ENCODE data around the gene NID1.
A peak's percentile ranks its signal among the peaks of the same experiment; 100 is the strongest.

The NID1 gene

DNA sequence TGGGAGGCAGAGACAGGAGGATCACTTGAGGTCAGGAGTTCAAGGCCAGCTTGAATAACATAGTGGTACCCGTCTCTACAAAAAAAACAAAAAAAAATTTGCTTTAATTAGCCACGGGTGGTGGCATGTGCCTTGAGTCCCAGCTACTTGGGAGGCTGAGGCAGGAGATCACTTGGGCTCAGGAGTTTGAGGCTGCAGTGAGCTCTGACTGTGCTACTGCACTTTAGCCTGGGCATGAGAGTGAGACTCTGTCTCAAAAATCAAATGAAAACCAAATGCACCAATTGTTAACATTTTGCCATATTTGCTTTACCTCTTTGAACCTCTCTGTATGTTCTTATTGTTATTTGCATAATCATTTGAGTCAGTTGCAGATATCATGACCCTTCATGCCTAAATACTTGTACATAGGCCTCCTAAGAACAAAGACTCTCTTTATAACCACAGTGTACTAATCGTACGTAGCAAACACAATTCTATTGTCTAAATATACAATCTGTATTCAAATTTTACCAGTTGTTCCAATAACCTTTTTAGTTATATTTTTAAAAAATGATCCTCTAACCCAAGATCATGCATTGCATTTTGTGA is 8.5 kb upstream of the NID1 start:
- Histone ChIP-seq H3K9ac (ENCODE audit: low read depth, low read length) (no peak overlapping the region), H3K36me3 (ENCODE audit: insufficient read depth, low read length) (no peaks in the 10 kb centered on the region), H3K4me1 (ENCODE audit: control insufficient read depth, insufficient read depth, low read length) (no peaks in the 10 kb centered on the region), H3K4me2 (ENCODE audit: low read length) (no peak overlapping the region), H3K27me3 (ENCODE audit: control insufficient read depth, insufficient read depth, low read length) (no peaks in the 10 kb centered on the region), H3K4me3 (ENCODE audit: low read length) (no peak overlapping the region), H3K9me3 (replicated peaks; ENCODE audit: low read length) (no peaks in the 10 kb centered on the region)

DNA sequence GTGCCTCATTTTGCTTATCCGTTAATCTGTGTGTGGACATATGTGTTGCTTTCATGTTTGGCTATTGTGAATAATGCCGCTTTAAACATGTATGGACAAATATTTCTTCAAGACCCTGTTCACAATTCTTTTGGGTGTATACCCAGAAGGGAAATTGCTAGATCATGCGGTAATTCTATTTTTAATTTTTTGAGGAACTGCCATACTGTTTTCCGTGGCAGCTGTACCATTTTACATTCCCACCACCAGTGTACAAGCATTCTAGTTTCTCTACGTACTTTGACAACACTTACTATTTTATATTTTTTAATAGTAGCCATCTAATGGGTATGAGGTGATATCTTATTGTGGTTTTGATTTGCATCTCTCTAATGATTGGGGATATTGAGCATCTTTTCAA is 7.1 kb upstream of the NID1 start:
- Histone ChIP-seq H3K4me2 (ENCODE audit: low read length) (no peak overlapping the region), H3K27me3 (ENCODE audit: control insufficient read depth, insufficient read depth, low read length) (no peaks in the 10 kb centered on the region), H3K4me1 (ENCODE audit: control insufficient read depth, insufficient read depth, low read length) (peaks cover 6% of the 10 kb centered on the region), H3K4me3 (ENCODE audit: low read length) (no peak overlapping the region), H3K9me3 (replicated peaks; ENCODE audit: low read length) (no peaks in the 10 kb centered on the region), H3K36me3 (ENCODE audit: insufficient read depth, low read length) (no peaks in the 10 kb centered on the region), H3K9ac (ENCODE audit: low read depth, low read length) (no peak overlapping the region)

DNA sequence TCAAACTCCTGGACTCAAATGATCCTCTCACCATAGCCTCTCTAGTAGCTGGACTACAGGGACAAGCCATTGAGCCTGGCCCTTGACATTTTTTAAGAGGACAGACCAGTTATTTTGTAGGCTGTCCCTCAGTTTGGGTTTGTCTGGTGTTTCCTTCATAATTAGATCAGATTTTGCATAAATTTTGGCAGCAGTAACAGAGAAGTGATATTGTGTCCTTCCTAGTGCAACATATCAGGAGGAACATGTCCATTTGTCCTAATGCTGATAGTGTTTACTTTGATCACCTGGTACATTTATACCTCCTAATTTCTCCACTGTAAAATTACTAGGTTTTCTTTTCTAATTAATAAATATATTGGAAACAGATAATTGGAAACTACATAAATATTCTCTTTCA is 5.9 kb upstream of the NID1 start:
- H3K4me1 ChIP-seq (ENCODE audit: control insufficient read depth, insufficient read depth, low read length): peaks cover 7% of the 10 kb centered on the region
- H3K36me3 ChIP-seq (ENCODE audit: insufficient read depth, low read length): no peaks in the 10 kb centered on the region
- H3K4me3 ChIP-seq (ENCODE audit: low read length): no peak overlapping the region
- H3K27me3 ChIP-seq (ENCODE audit: control insufficient read depth, insufficient read depth, low read length): no peaks in the 10 kb centered on the region
- no peaks in the 10 kb centered on the region for H3K9me3 ChIP-seq (replicated peaks; ENCODE audit: low read length)
- H3K4me2 ChIP-seq (ENCODE audit: low read length): no peak overlapping the region
- no peak overlapping the region for H3K9ac ChIP-seq (ENCODE audit: low read depth, low read length)

DNA sequence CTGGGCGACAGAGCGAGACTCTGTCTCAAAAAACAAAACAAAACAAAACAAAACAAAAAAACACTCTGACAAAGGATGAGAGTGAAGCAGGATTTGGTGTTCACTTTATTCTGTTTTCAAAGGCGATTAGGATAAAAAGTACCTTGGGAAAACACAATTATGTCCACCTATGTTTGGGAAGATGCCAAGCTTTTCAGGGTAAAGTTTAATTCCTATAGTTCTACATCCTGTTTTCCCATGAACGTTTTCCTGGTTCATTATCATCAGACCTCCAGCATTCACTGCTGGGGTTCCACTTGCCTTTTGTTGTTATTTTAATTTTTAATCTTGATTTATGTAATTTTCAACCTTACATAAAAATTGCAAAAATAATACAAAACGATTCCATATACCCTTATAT is 4.9 kb upstream of the NID1 start:
- H3K4me3 ChIP-seq (ENCODE audit: low read length): no peak overlapping the region

DNA sequence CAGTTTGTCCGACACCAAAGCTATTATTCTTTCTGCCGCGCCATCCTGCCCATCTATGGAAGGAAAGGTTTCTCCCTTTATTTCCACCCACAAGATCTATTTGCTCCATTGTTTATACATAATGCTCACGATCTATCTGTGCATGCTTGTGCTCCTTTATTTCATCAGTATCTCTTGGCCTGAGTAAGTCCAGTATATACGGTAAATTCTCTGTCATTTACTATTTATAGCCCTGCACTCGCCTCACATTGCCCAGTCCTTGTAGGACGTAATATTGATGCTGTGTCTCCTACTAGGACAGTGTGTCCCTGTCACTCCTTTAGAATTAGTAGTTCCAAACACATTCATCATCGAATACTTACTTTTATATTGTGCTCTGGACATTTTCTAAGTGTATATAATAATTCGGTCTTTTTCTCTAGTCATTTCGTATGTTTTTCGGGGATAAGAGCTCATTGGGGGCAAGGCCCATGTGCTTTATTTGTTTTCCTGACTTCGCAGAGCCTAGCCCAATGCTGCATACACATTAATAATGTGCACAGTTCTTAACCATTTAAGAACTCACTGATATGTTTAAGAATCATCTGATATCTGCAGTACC is 3.1 kb upstream of the NID1 start:
- no peaks in the 10 kb centered on the region for H3K9me3 ChIP-seq (replicated peaks; ENCODE audit: low read length)
- no peak overlapping the region for H3K9ac ChIP-seq (ENCODE audit: low read depth, low read length)
- peaks cover 15% of the 10 kb centered on the region for H3K4me1 ChIP-seq (ENCODE audit: control insufficient read depth, insufficient read depth, low read length)
- no peak overlapping the region for H3K4me3 ChIP-seq (ENCODE audit: low read length)
- no peak overlapping the region for H3K4me2 ChIP-seq (ENCODE audit: low read length)
- no peaks in the 10 kb centered on the region for H3K27me3 ChIP-seq (ENCODE audit: control insufficient read depth, insufficient read depth, low read length)
- H3K36me3 ChIP-seq (ENCODE audit: insufficient read depth, low read length): no peaks in the 10 kb centered on the region

More for the DNA sequence above, 4.9 kb upstream of the NID1 start:
- no peaks in the 10 kb centered on the region for H3K9me3 ChIP-seq (replicated peaks; ENCODE audit: low read length)
- H3K36me3 ChIP-seq (ENCODE audit: insufficient read depth, low read length): no peaks in the 10 kb centered on the region
- no peak overlapping the region for H3K9ac ChIP-seq (ENCODE audit: low read depth, low read length)
- H3K4me2 ChIP-seq (ENCODE audit: low read length): no peak overlapping the region
- H3K27me3 ChIP-seq (ENCODE audit: control insufficient read depth, insufficient read depth, low read length): no peaks in the 10 kb centered on the region
- H3K4me1 ChIP-seq (ENCODE audit: control insufficient read depth, insufficient read depth, low read length): peaks cover 10% of the 10 kb centered on the region

DNA sequence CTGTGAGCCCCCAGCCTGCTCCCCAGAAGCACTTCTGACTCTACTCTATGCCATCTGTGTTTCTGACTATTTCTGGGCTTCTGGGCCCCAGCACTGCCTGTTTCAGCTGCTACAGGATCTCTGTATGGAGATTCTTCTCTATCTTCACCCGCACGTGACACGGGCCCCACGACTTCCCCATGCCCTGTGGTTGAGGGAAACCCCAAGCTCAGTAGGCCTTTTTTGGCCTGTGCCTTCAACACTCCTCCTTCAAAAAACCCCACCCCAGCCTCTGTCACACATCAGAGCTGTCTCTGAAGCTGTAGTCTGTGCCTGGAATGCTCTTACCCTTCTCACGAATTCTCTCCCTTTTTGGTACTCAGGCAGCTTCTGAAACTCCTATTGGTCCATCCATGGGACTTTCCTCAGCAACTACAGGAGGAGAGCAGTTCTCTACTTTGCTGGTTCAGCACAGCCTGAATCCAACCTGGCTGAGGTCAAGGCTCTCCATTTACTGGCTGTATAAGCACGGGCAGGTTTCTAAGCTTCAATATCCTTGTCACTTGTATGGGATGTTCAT is 2.0 kb upstream of the NID1 start:
- Histone ChIP-seq H3K36me3 (ENCODE audit: insufficient read depth, low read length) (peaks cover 2% of the 10 kb centered on the region), H3K27me3 (ENCODE audit: control insufficient read depth, insufficient read depth, low read length) (no peaks in the 10 kb centered on the region), H3K4me2 (ENCODE audit: low read length) (no peak overlapping the region), H3K9ac (ENCODE audit: low read depth, low read length) (no peak overlapping the region), H3K9me3 (replicated peaks; ENCODE audit: low read length) (no peaks in the 10 kb centered on the region), H3K4me3 (ENCODE audit: low read length) (no peak overlapping the region), H3K4me1 (ENCODE audit: control insufficient read depth, insufficient read depth, low read length) (peaks cover 15% of the 10 kb centered on the region)

DNA sequence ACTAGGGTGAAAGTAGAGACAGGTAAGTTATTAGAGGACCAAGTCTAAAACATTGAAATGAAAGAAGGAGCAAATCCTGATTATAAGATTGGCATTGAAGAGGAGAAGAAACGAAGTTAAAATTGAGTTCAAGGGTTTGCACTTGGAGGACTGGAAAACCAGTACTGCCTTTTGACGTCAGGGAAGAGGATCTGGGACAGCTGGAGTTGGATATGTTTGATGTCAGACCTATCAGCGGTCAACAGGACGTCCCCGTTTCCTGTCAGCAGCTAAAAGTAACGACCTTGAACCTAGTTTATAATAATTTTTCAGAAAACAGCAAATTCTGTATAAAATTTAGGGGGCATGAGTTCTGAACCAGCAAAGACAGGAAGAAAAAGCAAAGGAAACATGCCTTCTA is 1.2 kb upstream of the NID1 start:
- Histone ChIP-seq H3K4me2 (ENCODE audit: low read length) (peak overlapping the region; percentile 90), H3K27me3 (ENCODE audit: control insufficient read depth, insufficient read depth, low read length) (no peaks in the 10 kb centered on the region), H3K9me3 (replicated peaks; ENCODE audit: low read length) (no peaks in the 10 kb centered on the region), H3K4me3 (ENCODE audit: low read length) (peak overlapping the region; percentile 92), H3K4me1 (ENCODE audit: control insufficient read depth, insufficient read depth, low read length) (peaks cover 15% of the 10 kb centered on the region), H3K9ac (ENCODE audit: low read depth, low read length) (no peak overlapping the region), H3K36me3 (ENCODE audit: insufficient read depth, low read length) (peaks cover 9% of the 10 kb centered on the region)

DNA sequence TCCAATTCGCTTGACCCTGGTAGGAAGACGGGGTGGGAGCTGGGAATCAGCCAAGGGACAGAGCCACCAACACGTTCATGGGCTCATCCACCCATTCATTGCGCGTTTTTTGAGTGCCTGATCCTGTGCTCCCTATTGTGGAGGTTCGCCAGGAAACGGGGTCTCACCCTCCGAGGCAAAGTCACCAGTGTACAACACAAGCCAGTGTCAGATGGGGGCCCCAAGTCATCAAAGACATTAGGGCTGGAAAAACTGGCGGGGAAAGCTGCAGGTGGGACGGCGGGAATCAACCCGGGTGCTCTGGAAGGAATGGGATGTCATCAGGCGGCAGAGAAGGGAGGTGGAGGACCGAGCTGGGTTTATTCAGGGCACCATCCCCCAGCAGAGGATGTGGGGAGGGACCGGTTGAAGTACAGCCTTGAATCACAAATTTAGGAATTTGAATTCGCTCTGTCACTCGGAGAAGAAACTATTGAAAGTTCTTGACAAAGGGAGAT is 667 bp upstream of the NID1 start:
- no peaks in the 10 kb centered on the region for H3K9me3 ChIP-seq (replicated peaks; ENCODE audit: low read length)
- H3K4me2 ChIP-seq (ENCODE audit: low read length): peak overlapping the region; percentile 90
- H3K27me3 ChIP-seq (ENCODE audit: control insufficient read depth, insufficient read depth, low read length): no peaks in the 10 kb centered on the region
- H3K36me3 ChIP-seq (ENCODE audit: insufficient read depth, low read length): peaks cover 13% of the 10 kb centered on the region
- peaks cover 15% of the 10 kb centered on the region for H3K4me1 ChIP-seq (ENCODE audit: control insufficient read depth, insufficient read depth, low read length)
- H3K9ac ChIP-seq (ENCODE audit: low read depth, low read length): peak overlapping the region; percentile 90
- H3K4me3 ChIP-seq (ENCODE audit: low read length): peak overlapping the region; percentile 92

DNA sequence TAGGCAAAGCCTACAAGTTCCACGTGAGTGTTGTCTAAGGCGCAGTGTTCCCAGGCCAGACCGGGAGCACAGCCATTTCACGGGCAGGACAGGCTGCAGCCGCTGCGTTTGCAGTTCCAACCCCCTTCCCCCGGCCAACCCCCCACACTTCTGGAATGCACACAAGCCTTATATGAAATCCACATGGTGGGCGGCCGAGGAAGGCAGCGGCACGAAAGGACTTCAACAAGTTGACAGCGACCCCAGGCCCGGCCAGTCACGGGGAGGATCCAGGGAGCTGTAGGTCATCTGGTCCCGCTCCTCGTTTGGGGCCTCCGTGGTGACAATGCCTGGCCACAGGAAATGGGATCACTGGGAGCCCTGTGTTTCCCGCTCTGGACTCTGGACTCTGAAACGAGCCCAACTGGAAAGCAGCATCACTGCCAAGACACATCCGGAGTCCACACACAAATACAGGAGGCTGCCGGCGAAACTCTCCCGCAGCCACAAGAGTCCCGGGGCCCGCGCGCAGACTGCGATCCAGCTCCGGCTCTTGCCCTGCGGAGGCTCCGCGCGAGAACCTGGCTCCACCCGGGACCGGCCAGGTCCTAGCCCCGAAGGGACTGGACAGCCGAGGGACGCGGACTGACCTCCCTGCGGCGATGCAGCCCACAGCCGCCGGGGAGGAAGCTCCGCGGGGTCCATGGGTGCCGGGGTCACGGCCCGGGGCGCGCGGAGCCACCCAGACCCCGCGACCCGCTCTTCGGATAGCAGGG is 794 bp downstream of the NID1 start:
- Histone ChIP-seq H3K4me2 (ENCODE audit: low read length) (peak overlapping the region; percentile 90), H3K36me3 (ENCODE audit: insufficient read depth, low read length) (peaks cover 13% of the 10 kb centered on the region), H3K4me1 (ENCODE audit: control insufficient read depth, insufficient read depth, low read length) (peaks cover 19% of the 10 kb centered on the region), H3K9ac (ENCODE audit: low read depth, low read length) (peak overlapping the region; percentile 90), H3K27me3 (ENCODE audit: control insufficient read depth, insufficient read depth, low read length) (no peaks in the 10 kb centered on the region), H3K9me3 (replicated peaks; ENCODE audit: low read length) (no peaks in the 10 kb centered on the region), H3K4me3 (ENCODE audit: low read length) (peak overlapping the region; percentile 92)

DNA sequence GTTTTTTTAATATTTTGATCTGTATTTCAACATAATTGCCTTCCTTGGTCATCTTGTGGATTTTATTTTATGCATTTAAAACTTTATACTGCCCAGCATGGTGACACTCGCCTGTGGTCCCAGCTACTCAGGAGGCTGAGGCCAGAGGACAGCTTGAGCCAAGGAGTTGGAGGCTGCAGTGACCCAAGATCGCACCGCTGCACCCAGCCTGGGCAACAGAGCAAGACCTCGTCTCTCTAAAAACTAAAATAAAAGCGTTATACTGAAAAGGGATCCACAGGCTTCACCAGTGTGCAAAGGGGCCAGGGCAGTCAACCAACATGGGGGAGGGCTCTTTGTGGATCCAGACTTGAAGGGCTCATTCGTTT is 1.4 kb downstream of the NID1 start:
- Histone ChIP-seq H3K4me3 (ENCODE audit: low read length) (peak overlapping the region; percentile 92), H3K9ac (ENCODE audit: low read depth, low read length) (peak overlapping the region; percentile 90)

DNA sequence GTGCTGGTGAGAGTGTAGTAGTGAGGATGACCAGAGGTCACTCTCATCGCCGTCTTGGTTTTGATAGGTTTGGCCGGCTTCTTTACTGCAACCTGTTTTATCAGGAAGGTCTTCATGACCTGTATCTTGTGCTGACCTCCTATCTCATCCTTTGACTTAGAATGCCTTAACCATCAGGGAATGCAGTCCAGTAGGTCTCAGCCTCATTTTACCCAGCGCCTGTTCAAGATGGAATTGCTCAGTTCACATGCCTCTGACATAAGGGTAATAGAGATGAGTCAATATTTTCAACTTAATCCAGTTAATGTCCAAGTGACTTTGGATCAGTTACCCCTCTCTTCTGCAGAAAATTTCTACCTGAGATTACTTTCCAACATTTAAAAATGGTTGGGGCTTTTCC is 4.6 kb downstream of the NID1 start:
- H3K36me3 ChIP-seq (ENCODE audit: insufficient read depth, low read length): peaks cover 18% of the 10 kb centered on the region
- peaks cover 24% of the 10 kb centered on the region for H3K4me1 ChIP-seq (ENCODE audit: control insufficient read depth, insufficient read depth, low read length)
- H3K27me3 ChIP-seq (ENCODE audit: control insufficient read depth, insufficient read depth, low read length): no peaks in the 10 kb centered on the region

More for the DNA sequence above, 1.4 kb downstream of the NID1 start:
- H3K9me3 ChIP-seq (replicated peaks; ENCODE audit: low read length): no peaks in the 10 kb centered on the region
- peaks cover 25% of the 10 kb centered on the region for H3K4me1 ChIP-seq (ENCODE audit: control insufficient read depth, insufficient read depth, low read length)
- peaks cover 13% of the 10 kb centered on the region for H3K36me3 ChIP-seq (ENCODE audit: insufficient read depth, low read length)
- no peaks in the 10 kb centered on the region for H3K27me3 ChIP-seq (ENCODE audit: control insufficient read depth, insufficient read depth, low read length)
- peak overlapping the region; percentile 90 for H3K4me2 ChIP-seq (ENCODE audit: low read length)

More for the DNA sequence above, 4.6 kb downstream of the NID1 start:
- no peaks in the 10 kb centered on the region for H3K9me3 ChIP-seq (replicated peaks; ENCODE audit: low read length)
- no peak overlapping the region for H3K9ac ChIP-seq (ENCODE audit: low read depth, low read length)
- no peak overlapping the region for H3K4me2 ChIP-seq (ENCODE audit: low read length)
- no peak overlapping the region for H3K4me3 ChIP-seq (ENCODE audit: low read length)

Data from skeletal muscle satellite cell (primary cell).